Breast epithelium (tissue), 3 donors: ENCODE measurements around the gene SAP30.

Experiments used
- POLR2A ChIP-seq: fragments of 450-650 bp; IDR thresholded peaks from one replicate; pipeline ENCODE4 v1.6.1; 2016; ENCODE audit warnings: antibody characterized with exemption, mild to moderate bottlenecking, moderate library complexity
- POLR2AphosphoS5 ChIP-seq, 3 donors: sonication (generic); formaldehyde crosslinking; IDR thresholded peaks; one replicate each; pipeline ENCODE4 v1.6.1; 2017; ENCODE audit warnings: antibody characterized with exemption in 3 of 3

DNA sequence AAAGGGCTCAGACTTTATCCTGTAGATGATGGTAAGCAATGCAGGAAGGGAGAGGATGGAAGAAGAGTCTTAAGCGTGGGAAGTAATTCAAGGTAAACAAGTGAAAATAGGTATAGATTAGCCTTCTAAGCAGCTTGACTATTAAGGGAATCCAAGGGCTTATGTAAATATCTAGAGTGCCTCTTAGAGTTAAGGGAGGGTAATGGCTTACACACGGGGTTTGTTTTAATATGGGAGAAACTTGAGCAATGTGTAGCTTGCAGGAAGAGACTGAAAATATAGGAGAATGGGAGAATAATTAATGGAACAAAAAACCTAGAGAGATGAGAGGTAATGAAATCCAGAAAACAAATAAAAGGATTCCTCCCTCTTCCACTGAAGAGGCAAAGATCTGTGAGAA, 12.8 kb upstream of the SAP30 start:
- TF ChIP-seq POLR2AphosphoS5 (IDR thresholded peaks at IDR 0.05): no peak
- TF ChIP-seq POLR2A: no peak
